Heart right ventricle (tissue), 16 donors: ENCODE results near the gene RPS27. TPM values are rescaled to one million over a fixed set of nuclear protein-coding genes. Genes with fewer than 3 reads are reported as not detected.
A peak's percentile ranks its signal among the peaks of the same experiment; 100 is the strongest.

Experiments
- ATAC-seq, 8 donors: fragments of 200-7000 bp; cut with Tn5 transposase; one replicate each; pipeline ENCODE4 v1.9.1; 2020; ENCODE audit warnings: mild to moderate bottlenecking in 8 of 8, moderate library complexity in 8 of 8, moderate number of reproducible peaks in 1 of 8
- DNase-seq, 2 donors: peaks; one replicate each; pipeline ENCODE4 v3.0.0-alpha.2; 2020
- H3K27ac ChIP-seq, 10 donors: fragments of 200-600 bp; sonication (generic) in 2 of 10; one replicate each; pipeline versions ENCODE4 v1.5.0 to v1.8.0; 2020 to 2022; ENCODE audit warnings: mild to moderate bottlenecking in 3 of 10
- H3K27me3 ChIP-seq, 7 donors: fragments of 200-600 bp; one replicate each; pipeline ENCODE4 v1.8.0; 2021 to 2022; ENCODE audit warnings: mild to moderate bottlenecking in 2 of 7
- H3K36me3 ChIP-seq, 9 donors: fragments of 200-600 bp; sonication (generic) in 1 of 9; one replicate each; pipeline versions ENCODE4 v1.5.0 to v1.8.0; 2020 to 2022; ENCODE audit warnings: mild to moderate bottlenecking in 2 of 9
- H3K4me1 ChIP-seq, 9 donors: fragments of 200-600 bp; sonication (generic) in 1 of 9; one replicate each; pipeline versions ENCODE4 v1.5.0 to v1.8.0; 2020 to 2022; ENCODE audit warnings: mild to moderate bottlenecking in 4 of 9
- H3K4me3 ChIP-seq, 10 donors: fragments of 200-600 bp; sonication (generic) in 2 of 10; one replicate each; pipeline versions ENCODE4 v1.5.0 to v1.8.0; 2020 to 2022; ENCODE audit warnings: mild to moderate bottlenecking in 7 of 10, moderate library complexity in 2 of 10
- H3K9me3 ChIP-seq, 11 donors: fragments of 200-600 bp in 10 of 11; sonication (generic) in 2 of 11; one replicate each; pipeline versions ENCODE4 v1.5.0 to v1.8.0; 2013 to 2022; ENCODE audit warnings: mild to moderate bottlenecking in 2 of 11, control low read depth in 1 of 11, moderate library complexity in 1 of 11
- CTCF ChIP-seq, 9 donors: fragments of 200-600 bp; sonication (generic) in 2 of 9; IDR thresholded peaks; one replicate each; pipeline versions ENCODE4 v1.5.0 to v1.8.0; 2021 to 2022; ENCODE audit warnings: antibody characterized with exemption in 9 of 9, mild to moderate bottlenecking in 5 of 9, moderate library complexity in 1 of 9
- WGBS, 2 donors: extraction: QIAGEN DNeasy Blood & Tissue Kit; methylation state at CpG; one replicate each; pipeline ENCODE4 v1.1.7; 2013; ENCODE audit warnings: inconsistent platforms in 1 of 2; 5-methylcytosine and 5-hydroxymethylcytosine counted together
- intact Hi-C, 10 donors: fragments of 100-400 bp; cut with DNase I; formaldehyde crosslinking; loops; one replicate each; pipeline versions ENCODE4 v1.11.1 to v1.14.2; 2022
- long read RNA-seq, 3 donors: library from polyadenylated mRNA; unstranded; transcript quantifications; one replicate each; pipeline ENCODE4 v2.0.0, GENCODE V29; 2020 to 2021
- polyA plus RNA-seq, 2 donors: library from polyadenylated mRNA; stranded (reverse); fragments of 200-250 nt; gene quantifications; one replicate each; pipeline ENCODE4 v1.2.3, GENCODE V29; 2013
- total RNA-seq, 10 donors: library from RNA; stranded (reverse); fragmentation: NEBNext Ultra II Directional in 3 of 10; extraction: Animal tissue kit (Norgen Biotek cat#: 25700) in 3 of 10; gene quantifications; one replicate each; pipeline versions ENCODE4 v1.2.1 to v1.2.4, GENCODE V29; 2021 to 2023
- donor health status: Arrhythmogenic right ventricular cardiomyopathy.
- donor health status: ischemic (EF 13 %, LVEDD 7.1; RV severe dilation, severe dysfunction).
- donor health status: healthy with polysubstance abuse.
- donor health status: DM: no; HTN: yes; CAD: no.
- donor health status: DM: no; HTN: no; CAD: no.
- donor health status: ischemic (EF 25% LVEDD 6.9; RV normal size, moderate dysfunction).
- donor health status: ischemic (EF 25% LVEDD 5.7; RV mildly dilated, moderate dysfunction).
- donor health status: healthy.
- donor health status: DM: yes; HTN: yes; CAD: no.
- donor health status: Ischemic cardiomyopathy.
- donor health status: ischemic (EF 35%, LVEDD 5.7; RV mildly dilated, moderate dysfunction).
- donor health status: nonischemic (EF 11% LVEDD 7.7; RV severe dilation, severe dysfunction).
- donor health status: DM: yes; HTN: yes; CAD: no.
- donor health status: PGD.
- donor health status: ischemic (EF 29% LVEDD 5.4; RV normal size, mild dysfunction).
- donor health status: nonischemic (EF 23%, LVEDD 6.1; RV moderate dilation, normal function).

The RPS27 gene
- total RNA-seq, result 1,000 to 10,000 TPM in 1 of 10 donors, 100 to 1,000 TPM in 9; 586 to 1,105 (median 715) TPM
- polyA plus RNA-seq, result 1,000 to 10,000 TPM; 2,780 to 8,165 TPM
- long read RNA-seq, donor 1, transcript RPS27-201 (4 exons, 359 nt), result major isoform, 294 of 305 reads
- long read RNA-seq, donor 1, transcript RPS27-204 (4 exons, 573 nt), result minor isoform, 6 of 305 reads
- long read RNA-seq, donor 1, partial matches to known transcripts, result 0 of 305 reads
- long read RNA-seq, donor 1, other reads (novel, unspliced or antisense), result 1 of 305 reads
- long read RNA-seq, donor 2, transcript RPS27-204 (4 exons, 573 nt), result minor isoform, 12 of 423 reads
- long read RNA-seq, donor 2, transcript RPS27-201 (4 exons, 359 nt), result major isoform, 404 of 423 reads
- long read RNA-seq, donor 2, partial matches to known transcripts, result 1 of 423 reads
- long read RNA-seq, donor 2, other reads (novel, unspliced or antisense), result 1 of 423 reads
- long read RNA-seq, donor 3, transcript RPS27-201 (4 exons, 359 nt), result major isoform, 31 of 32 reads
- long read RNA-seq, donor 3, partial matches to known transcripts, result 0 of 32 reads
- long read RNA-seq, donor 3, other reads (novel, unspliced or antisense), result 0 of 32 reads

GRCh38 chr1:153990468-153991150 is at the start of gene RPS27:
RPS27 (plus strand) TSS chr1:153990762; CDS start chr1:153990797, 35 bp downstream.
- peak in 1 of 9 donors; percentile 12 for TF ChIP-seq CTCF (IDR thresholded peaks at IDR 0.05)
- H3K9me3 ChIP-seq, result no peaks in the 10 kb centered on the region
- H3K4me1 ChIP-seq, result peaks cover 4 to 59% (median 39%) of the 10 kb centered on the region in 9 donors
- H3K27ac ChIP-seq, result peak within 1 kb of the TSS; percentile 84 to 98 (median 92)
- ATAC-seq (peak; percentile 81 to 91 (median 86)), DNase-seq (peak; percentile 74 to 97)
- H3K4me3 ChIP-seq, result peak within 1 kb of the TSS; percentile 67 to 90 (median 81)
- intact Hi-C loops, result loop anchor here in 3 of 10 donors (5.0 to 10.0 kb wide), 5 partner anchors 187 to 284 kb away; partner anchors contain the start of gene HAX1 (in 2 of the 3)
- H3K27me3 ChIP-seq, result no peaks in the 10 kb centered on the region
- WGBS, 2 donors, result 0 to 1% methylated on average over 36 of the region's 36 CpGs
- peaks cover 0 to 44% (median 20%) of the 10 kb centered on the region in 9 donors for H3K36me3 ChIP-seq

DNA sequence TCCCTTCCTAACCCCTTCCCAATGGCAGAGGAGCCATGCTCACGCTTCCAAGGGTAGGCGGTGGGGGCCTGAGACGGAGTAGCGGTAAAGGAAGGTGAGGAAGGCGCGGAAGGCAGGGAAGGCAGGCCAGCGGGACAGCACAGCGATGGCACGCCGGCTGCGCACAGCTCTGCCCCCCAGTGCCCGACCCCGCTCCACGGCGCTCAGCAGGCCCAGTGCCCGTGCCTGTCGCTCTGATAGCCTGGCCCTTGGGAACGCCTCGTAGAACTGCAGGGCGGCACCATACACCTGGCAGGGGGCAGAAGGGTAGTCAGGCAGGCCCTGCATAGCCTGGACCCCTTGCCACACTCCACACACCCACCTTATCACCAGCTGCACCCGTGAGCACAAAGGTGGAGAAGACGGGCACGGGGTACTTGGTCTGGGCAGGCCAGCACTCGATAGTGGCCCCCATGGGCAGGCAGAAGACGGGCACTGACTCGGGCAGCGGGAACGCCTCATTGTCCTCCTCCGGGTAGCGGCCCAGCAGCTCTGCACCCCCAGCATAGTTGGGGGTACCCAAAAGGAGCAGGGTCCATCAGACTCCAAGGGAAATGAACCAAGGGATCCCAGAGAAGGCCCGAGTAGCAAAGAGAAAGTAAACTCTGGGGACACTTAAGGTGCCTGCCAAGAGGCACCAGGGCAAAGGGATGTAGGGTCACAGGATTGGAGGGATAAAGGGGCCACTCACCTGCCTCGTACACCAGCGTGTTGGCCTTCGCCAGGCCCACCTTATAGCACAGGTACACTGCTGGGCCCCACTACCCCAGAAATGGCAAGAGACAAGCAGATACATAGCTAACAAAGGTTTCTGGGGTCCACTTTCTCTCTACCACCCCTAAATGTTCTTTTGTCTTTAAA is 48.5 kb upstream of the RPS27 start:
- TF ChIP-seq CTCF (IDR thresholded peaks at IDR 0.05), result no peak
- no peak overlapping the region for H3K4me3 ChIP-seq
- peak in 1 of 2 donors; percentile 9 for DNase-seq
- 92 to 95% methylated on average over 34 of the region's 34 CpGs for WGBS, 2 donors
- H3K27ac ChIP-seq, result peak overlapping the region in 2 of 10 donors; percentile 53 to 100
- no peaks in the 10 kb centered on the region for H3K9me3 ChIP-seq
- H3K36me3 ChIP-seq, result peaks cover 0 to 70% (median 30%) of the 10 kb centered on the region in 9 donors
- no peak for ATAC-seq
- peaks cover 5 to 40% (median 28%) of the 10 kb centered on the region in 9 donors for H3K4me1 ChIP-seq
- H3K27me3 ChIP-seq, result no peaks in the 10 kb centered on the region
- intact Hi-C loops, result loop anchor here in 3 of 10 donors (10.0 kb wide), 2 partner anchors 117 to 147 kb away; no protein-coding TSS in a partner anchor

GRCh38 chr1:153942766-153943549 is 47.6 kb upstream of the RPS27 start:
- H3K27ac ChIP-seq, result peak overlapping the region in 9 of 10 donors; percentile 37 to 100 (median 97)
- ATAC-seq (no peak), DNase-seq (peak in 1 of 2 donors; percentile 19)
- no peaks in the 10 kb centered on the region for H3K27me3 ChIP-seq
- H3K9me3 ChIP-seq, result no peaks in the 10 kb centered on the region
- WGBS, 2 donors, result 73 to 82% methylated on average over 11 of the region's 11 CpGs
- TF ChIP-seq CTCF (IDR thresholded peaks at IDR 0.05), result no peak
- H3K4me1 ChIP-seq, result peaks cover 5 to 44% (median 30%) of the 10 kb centered on the region in 9 donors
- H3K36me3 ChIP-seq, result peaks cover 0 to 67% (median 21%) of the 10 kb centered on the region in 9 donors
- intact Hi-C loops, result loop anchor here in 3 of 10 donors (10.0 kb wide), 2 partner anchors 118 to 148 kb away; no protein-coding TSS in a partner anchor
- peak overlapping the region in 1 of 10 donors; percentile 78 for H3K4me3 ChIP-seq
